HepG2 (cell line): ENCODE results near the gene THOC6. TPM values are rescaled to one million over a fixed set of nuclear protein-coding genes. Genes with fewer than 3 reads are reported as not detected.

Source experiments
- BRD4 ChIP-seq: sonication (generic); formaldehyde crosslinking; IDR thresholded peaks from 2 replicates; pipeline ENCODE4 v1.4.0; 2020; ENCODE audit warnings: missing genetic modification reagents
- CBX2 ChIP-seq, 2 experiments: fragments of 200-600 bp in 1 of 2; sonication (generic); formaldehyde crosslinking in 1 of 2; IDR thresholded peaks; 2 replicates each; pipeline versions ENCODE4 v1.7.0 to v1.8.1; 2018 to 2022; ENCODE audit warnings: low read depth in 2 of 2, low read length in 1 of 2, mild to moderate bottlenecking in 1 of 2, missing genetic modification reagents in 1 of 2
- DMAP1 ChIP-seq: IDR thresholded peaks from 2 replicates; pipeline ENCODE4 v1.6.1; 2016
- EP300 ChIP-seq, 3 experiments: sonication (generic) in 1 of 3; formaldehyde crosslinking in 1 of 3; IDR thresholded peaks; 2 replicates each; pipeline versions ENCODE4 v1.5.1 to v1.6.1; 2011 to 2020; ENCODE audit warnings: low read depth in 2 of 3, low read length in 2 of 3, borderline replicate concordance in 1 of 3, improper control_type of control experiment in 1 of 3, mild to moderate bottlenecking in 1 of 3, missing genetic modification reagents in 1 of 3, moderate library complexity in 1 of 3
- FOXO1 ChIP-seq: sonication (generic); formaldehyde crosslinking; IDR thresholded peaks from 2 replicates; pipeline ENCODE4 v1.4.0; 2020; ENCODE audit warnings: missing genetic modification reagents
- HDAC1 ChIP-seq: sonication (generic); formaldehyde crosslinking; IDR thresholded peaks from 2 replicates; pipeline ENCODE4 v1.5.1; 2020; ENCODE audit warnings: mild to moderate bottlenecking, missing genetic modification reagents
- HNF4A ChIP-seq: sonication (generic); formaldehyde crosslinking; IDR thresholded peaks from 2 replicates; pipeline ENCODE4 v1.4.0; 2020; ENCODE audit warnings: missing genetic modification reagents
- MED13 ChIP-seq: sonication (generic); formaldehyde crosslinking; IDR thresholded peaks from 2 replicates; pipeline ENCODE4 v1.5.0; 2020; ENCODE audit warnings: missing genetic modification reagents
- NCOR1 ChIP-seq: fragments of 200-600 bp; sonication (generic); IDR thresholded peaks from 2 replicates; pipeline ENCODE4 v1.7.0; 2017; ENCODE audit warnings: antibody characterized with exemption, low read length, borderline replicate concordance
- NONO ChIP-seq, 2 experiments: fragments of 450-650 bp in 1 of 2; sonication (generic) in 1 of 2; formaldehyde crosslinking in 1 of 2; IDR thresholded peaks in 1 of 2; conservative IDR thresholded peaks in 1 of 2; 2 replicates each; pipeline versions ENCODE4 v1.6.1 to v1.8.0; 2017 to 2022; ENCODE audit warnings: mild to moderate bottlenecking in 1 of 2, missing genetic modification reagents in 1 of 2, moderate library complexity in 1 of 2
- NR2F6 ChIP-seq, 2 experiments: IDR thresholded peaks; 2 replicates each; pipeline ENCODE4 v1.6.1; 2016; ENCODE audit warnings: antibody characterized with exemption in 1 of 2, mild to moderate bottlenecking in 1 of 2
- PHB2 ChIP-seq: fragments of 450-650 bp; IDR thresholded peaks from 2 replicates; pipeline ENCODE4 v1.6.1; 2018; ENCODE audit not compliant: partially characterized antibody
- SALL1 ChIP-seq: sonication (generic); formaldehyde crosslinking; IDR thresholded peaks from 2 replicates; pipeline ENCODE4 v1.8.0; 2022; ENCODE audit warnings: mild to moderate bottlenecking, missing genetic modification reagents
- SRSF4 ChIP-seq: fragments of 200-400 bp; formaldehyde crosslinking; IDR thresholded peaks from one replicate; pipeline ENCODE4 v1.6.1; 2018; ENCODE audit warnings: mild to moderate bottlenecking, low read depth, low read length, moderate library complexity; ENCODE audit not compliant: poor library complexity, severe bottlenecking
- TCF7L2 ChIP-seq: IDR thresholded peaks from 2 replicates; pipeline ENCODE4 v1.6.1; 2011; ENCODE audit warnings: mild to moderate bottlenecking, low read depth, low read length, moderate library complexity
- TRIM24 ChIP-seq: sonication (generic); formaldehyde crosslinking; IDR thresholded peaks from 2 replicates; pipeline ENCODE4 v1.8.0; 2022; ENCODE audit warnings: mild to moderate bottlenecking, missing genetic modification reagents
- ZNF446 ChIP-seq: sonication (generic); formaldehyde crosslinking; IDR thresholded peaks from 2 replicates; pipeline ENCODE4 v1.5.0; 2020; ENCODE audit warnings: mild to moderate bottlenecking, missing genetic modification reagents
- polyA plus RNA-seq, 8 experiments: library from polyadenylated mRNA; depleted of rRNA in 3 of 8; stranded (reverse) in 7 of 8; unstranded in 1 of 8; fragments of >200 nt; fragmentation: Illumina TruSeq in 4 of 8; extraction: Trizol in 4 of 8; gene quantifications; 2 replicates each; pipeline versions ENCODE4 v1.2.1 to v1.2.3, GENCODE V29; 2011 to 2016; ENCODE audit warnings: low read depth in 4 of 8, missing spikeins in 1 of 8, mixed read lengths in 1 of 8; ENCODE audit not compliant: insufficient read depth in 1 of 8
- total RNA-seq, 5 experiments: library from RNA; depleted of rRNA; stranded (reverse); fragments of >200 nt; fragmentation: Illumina TruSeq; extraction: Trizol; gene quantifications; 2 replicates each; pipeline ENCODE4 v1.2.3, GENCODE V29; 2016; ENCODE audit warnings: low read depth in 1 of 5
- TF ChIP-seq, protein P1 (sequence below): IDR thresholded peaks from 2 replicates; pipeline ENCODE4 v1.6.1; 2018; ENCODE audit warnings: missing genetic modification reagents
- TF ChIP-seq, protein P2 (sequence below): IDR thresholded peaks from 2 replicates; pipeline ENCODE4 v1.6.1; 2012; ENCODE audit warnings: low read length, improper control_type of control experiment
- TF ChIP-seq, protein P3 (sequence below): sonication (generic); formaldehyde crosslinking; IDR thresholded peaks from 2 replicates; pipeline ENCODE4 v1.4.0; 2020; ENCODE audit warnings: missing genetic modification reagents, borderline replicate concordance
- TF ChIP-seq, protein P4 (sequence below): sonication (generic); formaldehyde crosslinking; IDR thresholded peaks from 2 replicates; pipeline ENCODE4 v1.9.0; 2022; ENCODE audit warnings: low read depth, missing genetic modification reagents

The THOC6 gene
- total and polyA plus RNA-seq, 2 of the 13 experiments (the other 11 are each of a cell fraction or from before 2014, with no cell fraction given), result 32.1 to 37.0 TPM

DNA sequence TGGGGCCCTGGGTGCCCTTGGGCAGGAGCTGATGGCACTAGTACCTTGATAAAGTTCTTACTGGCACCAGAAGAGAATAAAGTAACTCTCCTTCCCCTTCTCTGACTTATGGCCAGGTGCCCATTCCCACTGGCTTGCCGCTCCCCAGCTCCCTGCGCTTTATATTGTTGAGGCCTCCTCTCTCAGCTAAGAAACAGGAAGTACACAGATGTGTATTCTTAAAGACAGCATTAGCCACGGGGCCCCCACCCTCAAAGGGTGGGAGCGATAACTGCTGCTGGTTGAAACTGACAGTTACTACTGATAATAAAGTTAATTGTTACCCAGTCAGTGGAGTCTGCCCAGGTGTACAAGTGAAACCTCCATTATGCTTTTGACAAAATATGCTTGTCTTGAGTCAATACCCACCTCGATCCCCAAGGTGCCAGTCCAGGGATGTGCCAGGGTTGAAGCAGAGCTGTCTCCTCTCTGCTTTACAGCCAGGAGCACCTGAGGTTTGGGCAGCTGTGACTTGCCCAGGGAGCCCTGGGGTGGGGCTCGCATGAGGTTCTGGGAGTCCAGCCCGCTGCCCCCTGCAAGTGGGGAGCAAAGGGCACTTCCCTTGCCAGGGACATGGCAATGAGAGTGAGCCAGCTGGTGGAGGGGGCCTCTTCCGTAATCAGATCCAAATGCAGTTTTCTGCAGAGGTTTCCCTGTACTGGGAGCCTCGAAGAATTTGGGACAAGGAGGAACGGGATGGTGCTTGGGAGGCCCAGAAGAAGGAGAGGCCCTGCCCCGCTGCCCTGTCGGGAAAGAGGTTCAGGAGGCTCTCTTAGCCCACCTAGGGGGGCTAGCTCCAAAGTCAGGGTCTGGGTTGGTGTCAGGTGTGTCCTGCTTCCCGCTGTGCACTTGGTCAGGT, 16.5 kb upstream of the THOC6 start (continued):
- TF ChIP-seq PHB2 (no peak), FOXO1 (CRISPR knock-in tag) (no peak), HDAC1 (CRISPR knock-in tag) (peak; percentile 54; the same call in 1 of the 2 replicates), SALL1 (peak; percentile 33; the same call in 1 of the 2 replicates), NCOR1 (0 out of 2 replicates have a peak, but pooled peaks have one; percentile 27), TCF7L2 (no peak), EP300 (IDR thresholded peaks at IDR 0.05; ENCODE audit: low read depth in 2 of 2, low read length in 2 of 2) (no peak), EP300 (CRISPR knock-in tag; IDR thresholded peaks at IDR 0.05; ENCODE audit: borderline replicate concordance) (no peak), BRD4 (no peak), NONO (IDR thresholded peaks at IDR 0.05) (no peak), NONO (CRISPR knock-in tag; conservative IDR thresholded peaks at IDR 0.05) (0 out of 2 replicates have a peak, but pooled peaks have one; percentile 36), HNF4A (peak; percentile 67), TRIM24 (CRISPR knock-in tag) (no peak), NR2F6 (IDR thresholded peaks at IDR 0.05) (no peak), NR2F6 (CRISPR knock-in tag; IDR thresholded peaks at IDR 0.05) (peak; percentile 56), MED13 (no peak), ZNF446 (CRISPR knock-in tag) (no peak), DMAP1 (no peak; the same call in 1 of the 2 replicates), SRSF4 (no peak), CBX2 (IDR thresholded peaks at IDR 0.05; ENCODE audit: low read depth, low read length) (no peak), CBX2 (CRISPR knock-in tag; IDR thresholded peaks at IDR 0.05; ENCODE audit: low read depth) (no peak)
- TF ChIP-seq, protein P1, sequence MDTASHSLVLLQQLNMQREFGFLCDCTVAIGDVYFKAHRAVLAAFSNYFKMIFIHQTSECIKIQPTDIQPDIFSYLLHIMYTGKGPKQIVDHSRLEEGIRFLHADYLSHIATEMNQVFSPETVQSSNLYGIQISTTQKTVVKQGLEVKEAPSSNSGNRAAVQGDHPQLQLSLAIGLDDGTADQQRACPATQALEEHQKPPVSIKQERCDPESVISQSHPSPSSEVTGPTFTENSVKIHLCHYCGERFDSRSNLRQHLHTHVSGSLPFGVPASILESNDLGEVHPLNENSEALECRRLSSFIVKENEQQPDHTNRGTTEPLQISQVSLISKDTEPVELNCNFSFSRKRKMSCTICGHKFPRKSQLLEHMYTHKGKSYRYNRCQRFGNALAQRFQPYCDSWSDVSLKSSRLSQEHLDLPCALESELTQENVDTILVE (CRISPR knock-in tag), result no peak
- TF ChIP-seq, protein P2, sequence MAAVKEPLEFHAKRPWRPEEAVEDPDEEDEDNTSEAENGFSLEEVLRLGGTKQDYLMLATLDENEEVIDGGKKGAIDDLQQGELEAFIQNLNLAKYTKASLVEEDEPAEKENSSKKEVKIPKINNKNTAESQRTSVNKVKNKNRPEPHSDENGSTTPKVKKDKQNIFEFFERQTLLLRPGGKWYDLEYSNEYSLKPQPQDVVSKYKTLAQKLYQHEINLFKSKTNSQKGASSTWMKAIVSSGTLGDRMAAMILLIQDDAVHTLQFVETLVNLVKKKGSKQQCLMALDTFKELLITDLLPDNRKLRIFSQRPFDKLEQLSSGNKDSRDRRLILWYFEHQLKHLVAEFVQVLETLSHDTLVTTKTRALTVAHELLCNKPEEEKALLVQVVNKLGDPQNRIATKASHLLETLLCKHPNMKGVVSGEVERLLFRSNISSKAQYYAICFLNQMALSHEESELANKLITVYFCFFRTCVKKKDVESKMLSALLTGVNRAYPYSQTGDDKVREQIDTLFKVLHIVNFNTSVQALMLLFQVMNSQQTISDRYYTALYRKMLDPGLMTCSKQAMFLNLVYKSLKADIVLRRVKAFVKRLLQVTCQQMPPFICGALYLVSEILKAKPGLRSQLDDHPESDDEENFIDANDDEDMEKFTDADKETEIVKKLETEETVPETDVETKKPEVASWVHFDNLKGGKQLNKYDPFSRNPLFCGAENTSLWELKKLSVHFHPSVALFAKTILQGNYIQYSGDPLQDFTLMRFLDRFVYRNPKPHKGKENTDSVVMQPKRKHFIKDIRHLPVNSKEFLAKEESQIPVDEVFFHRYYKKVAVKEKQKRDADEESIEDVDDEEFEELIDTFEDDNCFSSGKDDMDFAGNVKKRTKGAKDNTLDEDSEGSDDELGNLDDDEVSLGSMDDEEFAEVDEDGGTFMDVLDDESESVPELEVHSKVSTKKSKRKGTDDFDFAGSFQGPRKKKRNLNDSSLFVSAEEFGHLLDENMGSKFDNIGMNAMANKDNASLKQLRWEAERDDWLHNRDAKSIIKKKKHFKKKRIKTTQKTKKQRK, result no peak
- TF ChIP-seq, protein P3, sequence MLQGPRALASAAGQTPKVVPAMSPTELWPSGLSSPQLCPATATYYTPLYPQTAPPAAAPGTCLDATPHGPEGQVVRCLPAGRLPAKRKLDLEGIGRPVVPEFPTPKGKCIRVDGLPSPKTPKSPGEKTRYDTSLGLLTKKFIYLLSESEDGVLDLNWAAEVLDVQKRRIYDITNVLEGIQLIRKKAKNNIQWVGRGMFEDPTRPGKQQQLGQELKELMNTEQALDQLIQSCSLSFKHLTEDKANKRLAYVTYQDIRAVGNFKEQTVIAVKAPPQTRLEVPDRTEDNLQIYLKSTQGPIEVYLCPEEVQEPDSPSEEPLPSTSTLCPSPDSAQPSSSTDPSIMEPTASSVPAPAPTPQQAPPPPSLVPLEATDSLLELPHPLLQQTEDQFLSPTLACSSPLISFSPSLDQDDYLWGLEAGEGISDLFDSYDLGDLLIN (CRISPR knock-in tag), result no peak
- TF ChIP-seq, protein P4, sequence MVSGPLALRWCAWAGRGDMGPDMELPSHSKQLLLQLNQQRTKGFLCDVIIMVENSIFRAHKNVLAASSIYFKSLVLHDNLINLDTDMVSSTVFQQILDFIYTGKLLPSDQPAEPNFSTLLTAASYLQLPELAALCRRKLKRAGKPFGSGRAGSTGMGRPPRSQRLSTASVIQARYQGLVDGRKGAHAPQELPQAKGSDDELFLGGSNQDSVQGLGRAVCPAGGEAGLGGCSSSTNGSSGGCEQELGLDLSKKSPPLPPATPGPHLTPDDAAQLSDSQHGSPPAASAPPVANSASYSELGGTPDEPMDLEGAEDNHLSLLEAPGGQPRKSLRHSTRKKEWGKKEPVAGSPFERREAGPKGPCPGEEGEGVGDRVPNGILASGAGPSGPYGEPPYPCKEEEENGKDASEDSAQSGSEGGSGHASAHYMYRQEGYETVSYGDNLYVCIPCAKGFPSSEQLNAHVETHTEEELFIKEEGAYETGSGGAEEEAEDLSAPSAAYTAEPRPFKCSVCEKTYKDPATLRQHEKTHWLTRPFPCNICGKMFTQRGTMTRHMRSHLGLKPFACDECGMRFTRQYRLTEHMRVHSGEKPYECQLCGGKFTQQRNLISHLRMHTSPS, result peak; percentile 93
